Ascending aorta (tissue), 2 donors: Measurements from ENCODE around the gene STXBP1. TPM values are rescaled to one million over a fixed set of nuclear protein-coding genes. Genes with fewer than 3 reads are reported as not detected.

Experiments used
- DNase-seq, 2 donors: peaks; one replicate each; pipeline ENCODE4 v3.0.0-alpha.2; 2019; ENCODE audit warnings: low spot score in 2 of 2
- H3K27ac ChIP-seq, 2 donors: fragments of 200-600 bp; sonication (generic); one replicate each; pipeline ENCODE4 v1.5.1; 2016 to 2017; ENCODE audit warnings: mild to moderate bottlenecking in 1 of 2
- H3K27me3 ChIP-seq: fragments of 200-600 bp; sonication (generic); one replicate; pipeline ENCODE4 v1.5.1; 2017
- H3K36me3 ChIP-seq, 2 donors: fragments of 200-600 bp; sonication (generic); one replicate each; pipeline ENCODE4 v1.5.1; 2016
- H3K4me1 ChIP-seq, 2 donors: fragments of 200-600 bp; sonication (generic); one replicate each; pipeline ENCODE4 v1.5.1; 2016 to 2017; ENCODE audit warnings: mild to moderate bottlenecking in 1 of 2
- H3K4me3 ChIP-seq, 2 donors: fragments of 200-600 bp; sonication (generic); one replicate each; pipeline ENCODE4 v1.5.1; 2016 to 2017; ENCODE audit warnings: mild to moderate bottlenecking in 1 of 2
- H3K9me3 ChIP-seq, 2 donors: fragments of 200-600 bp; sonication (generic); one replicate each; pipeline ENCODE4 v1.5.1; 2016
- intact Hi-C: fragments of 100-400 bp; cut with DNase I; formaldehyde crosslinking; loops from one replicate; pipeline ENCODE4 v1.15.1; 2023
- total RNA-seq: library from RNA; depleted of rRNA; stranded (reverse); fragments of >200 nt; gene quantifications from one replicate; pipeline ENCODE4 v1.1.0, GENCODE V29; 2016
- TF ChIP-seq, protein P1 (sequence below), 3 experiments: fragments of 200-600 bp in 2 of 3; fragments of 450-650 bp in 1 of 3; sonication (generic) in 2 of 3; IDR thresholded peaks; one replicate each; pipeline ENCODE4 v1.5.1; 2016 to 2019; ENCODE audit warnings: antibody characterized with exemption in 3 of 3, mild to moderate bottlenecking in 1 of 3, moderate library complexity in 1 of 3

The STXBP1 gene
- total RNA-seq, 1 donor from 2014 or later = 29.3 TPM

- no peak overlapping the region for H3K27ac ChIP-seq
- intact Hi-C loops = loop anchor here (1.0 kb wide), 1 partner anchor 82 kb away; no protein-coding TSS in a partner anchor
- DNase-seq = peak in 1 of 2 donors; percentile 92
- H3K36me3 ChIP-seq = no peaks in the 10 kb centered on the region
- TF ChIP-seq, protein P1, sequence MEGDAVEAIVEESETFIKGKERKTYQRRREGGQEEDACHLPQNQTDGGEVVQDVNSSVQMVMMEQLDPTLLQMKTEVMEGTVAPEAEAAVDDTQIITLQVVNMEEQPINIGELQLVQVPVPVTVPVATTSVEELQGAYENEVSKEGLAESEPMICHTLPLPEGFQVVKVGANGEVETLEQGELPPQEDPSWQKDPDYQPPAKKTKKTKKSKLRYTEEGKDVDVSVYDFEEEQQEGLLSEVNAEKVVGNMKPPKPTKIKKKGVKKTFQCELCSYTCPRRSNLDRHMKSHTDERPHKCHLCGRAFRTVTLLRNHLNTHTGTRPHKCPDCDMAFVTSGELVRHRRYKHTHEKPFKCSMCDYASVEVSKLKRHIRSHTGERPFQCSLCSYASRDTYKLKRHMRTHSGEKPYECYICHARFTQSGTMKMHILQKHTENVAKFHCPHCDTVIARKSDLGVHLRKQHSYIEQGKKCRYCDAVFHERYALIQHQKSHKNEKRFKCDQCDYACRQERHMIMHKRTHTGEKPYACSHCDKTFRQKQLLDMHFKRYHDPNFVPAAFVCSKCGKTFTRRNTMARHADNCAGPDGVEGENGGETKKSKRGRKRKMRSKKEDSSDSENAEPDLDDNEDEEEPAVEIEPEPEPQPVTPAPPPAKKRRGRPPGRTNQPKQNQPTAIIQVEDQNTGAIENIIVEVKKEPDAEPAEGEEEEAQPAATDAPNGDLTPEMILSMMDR (IDR thresholded peaks at IDR 0.05) = peak; percentile 78 to 96 (median 89)
- no peaks in the 10 kb centered on the region for H3K27me3 ChIP-seq
- no peak overlapping the region for H3K4me3 ChIP-seq
- H3K9me3 ChIP-seq = no peaks in the 10 kb centered on the region
- H3K4me1 ChIP-seq = peaks cover 0 to 9% of the 10 kb centered on the region in 2 donors
Observed at GRCh38 chr9:127586537-127586936, 25.5 kb upstream of the STXBP1 start.

- Histone ChIP-seq H3K9me3 (no peaks in the 10 kb centered on the region), H3K27me3 (no peaks in the 10 kb centered on the region), H3K36me3 (no peaks in the 10 kb centered on the region), H3K4me3 (no peak overlapping the region), H3K27ac (no peak overlapping the region), H3K4me1 (peaks cover 0 to 9% of the 10 kb centered on the region in 2 donors)
- TF ChIP-seq, protein P1 (IDR thresholded peaks at IDR 0.05) = no peak
- DNase-seq = no peak
- intact Hi-C loops = no loop called here
Observed at GRCh38 chr9:127587966-127588365, 24.1 kb upstream of the STXBP1 start.

DNA sequence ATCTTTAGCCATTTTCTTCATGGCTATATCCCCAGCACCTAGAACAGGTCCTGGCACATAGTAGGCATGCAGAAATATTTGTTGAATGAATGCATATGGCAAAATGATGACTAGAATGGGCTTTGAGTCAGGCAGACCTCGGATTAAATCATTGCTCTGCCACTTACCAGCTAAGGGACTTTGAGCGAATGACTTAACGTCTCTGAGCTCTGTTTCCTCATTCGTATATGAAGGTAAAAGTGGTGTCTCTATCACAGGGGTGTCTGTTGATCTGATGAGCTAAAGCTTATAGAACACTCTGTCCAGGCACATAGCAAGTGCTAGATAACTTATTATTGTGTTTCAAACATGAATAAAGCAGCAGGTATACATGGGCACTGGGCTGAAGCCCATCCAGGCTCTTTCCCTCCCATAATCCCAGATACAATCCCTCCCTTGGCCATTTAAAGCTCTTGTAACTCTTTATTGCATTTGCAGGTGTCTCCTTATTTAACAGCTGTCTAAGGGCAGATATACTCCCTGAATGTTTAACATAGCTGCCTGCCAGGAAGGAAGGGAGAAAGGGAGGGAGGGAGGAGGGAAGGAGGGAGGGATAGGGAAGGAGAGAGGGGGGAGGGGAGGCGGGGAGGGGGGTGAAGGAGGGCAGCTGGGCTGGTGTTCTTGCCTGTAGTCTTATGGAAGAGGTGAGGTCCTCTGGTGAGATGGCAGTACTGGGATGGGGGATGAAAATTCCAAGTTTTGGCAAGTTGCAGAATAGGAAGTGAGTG is 23.2 kb upstream of the STXBP1 start:
- peaks cover 0 to 4% of the 10 kb centered on the region in 2 donors for H3K4me1 ChIP-seq

DNA sequence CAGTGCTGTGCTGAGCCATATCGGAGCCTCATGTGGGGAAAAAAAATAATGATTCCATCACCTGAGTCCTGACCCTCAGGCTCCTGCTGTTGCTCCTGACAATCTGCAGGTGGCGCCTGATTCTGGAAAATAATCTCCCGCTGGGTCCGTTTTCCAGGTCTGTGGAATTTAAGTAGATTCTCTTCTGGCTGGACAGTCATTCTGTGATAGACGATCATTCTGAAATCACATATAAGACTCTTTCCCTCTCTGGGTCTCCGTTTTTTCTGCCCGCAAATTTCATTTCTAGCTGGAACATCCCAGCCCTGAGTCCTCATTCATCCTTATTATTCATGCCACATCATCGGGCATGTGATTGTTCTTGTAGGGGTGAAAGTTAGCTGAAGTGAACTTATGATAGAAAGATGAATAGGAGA is 22.1 kb upstream of the STXBP1 start:
- Histone ChIP-seq H3K9me3 (no peaks in the 10 kb centered on the region), H3K36me3 (no peaks in the 10 kb centered on the region), H3K27me3 (no peaks in the 10 kb centered on the region), H3K4me1 (no peaks in the 10 kb centered on the region), H3K27ac (no peak overlapping the region), H3K4me3 (no peak overlapping the region)
- intact Hi-C loops = loop anchor here (1.0 to 2.0 kb wide), 3 partner anchors 144 to 331 kb away; no protein-coding TSS in a partner anchor
- TF ChIP-seq, protein P1 (IDR thresholded peaks at IDR 0.05) = peak; percentile 89 to 97 (median 92)
- peak in 1 of 2 donors; percentile 82 for DNase-seq

More for the DNA sequence above, 23.2 kb upstream of the STXBP1 start:
- TF ChIP-seq, protein P1 (IDR thresholded peaks at IDR 0.05) = no peak
- Histone ChIP-seq H3K36me3 (no peaks in the 10 kb centered on the region), H3K27me3 (no peaks in the 10 kb centered on the region), H3K27ac (no peak overlapping the region), H3K9me3 (no peaks in the 10 kb centered on the region), H3K4me3 (no peak overlapping the region)
- intact Hi-C loops = no loop called here
- DNase-seq = no peak

DNA sequence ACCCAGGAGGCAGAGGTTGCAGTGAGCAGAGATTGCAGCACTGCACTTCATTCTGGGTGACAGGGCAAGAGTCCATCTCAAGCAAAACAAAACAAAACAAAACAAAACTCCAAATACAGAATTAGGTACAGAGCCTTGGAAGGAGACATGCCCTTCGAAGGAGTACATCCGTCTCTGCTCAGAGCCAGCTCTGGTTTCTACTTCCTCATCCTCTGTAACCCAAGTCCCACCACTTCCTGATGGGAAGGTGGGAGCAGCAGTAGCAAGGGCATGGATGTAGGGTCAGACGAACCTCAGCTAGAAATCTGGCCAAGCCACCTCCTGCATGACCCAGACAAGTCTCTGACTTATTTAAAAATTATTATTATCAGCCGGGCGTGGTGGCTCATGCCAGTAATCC is 16.5 kb upstream of the STXBP1 start:
- TF ChIP-seq, protein P1 (IDR thresholded peaks at IDR 0.05) = no peak
- Histone ChIP-seq H3K4me1 (no peaks in the 10 kb centered on the region), H3K36me3 (no peaks in the 10 kb centered on the region), H3K27ac (no peak overlapping the region), H3K9me3 (no peaks in the 10 kb centered on the region), H3K27me3 (no peaks in the 10 kb centered on the region), H3K4me3 (no peak overlapping the region)
- no peak for DNase-seq
- intact Hi-C loops = no loop called here
